ENCODE measurements around the gene DAAM1. TPM values are rescaled to one million over a fixed set of nuclear protein-coding genes. Genes with fewer than 3 reads are reported as not detected.
A peak's percentile ranks its signal among the peaks of the same experiment; 100 is the strongest.

DAAM1 gene
- polyA plus RNA-seq, 1 of the 3 experiments (the other 2 are of a cell fraction) = 5.1 TPM

GRCh38 chr14:59273737-59274136 lies 85.3 kb downstream of the DAAM1 start:
- ChIA-PET POLR2A (no interaction called here), CTCF (no interaction called here)
- H3K36me3 ChIP-seq (replicated peaks in 1 of 2; ENCODE audit: control insufficient read depth in 1 of 2, insufficient read depth in 2 of 2, low read length in 1 of 2) = no peaks in the 10 kb centered on the region
- H4K20me1 ChIP-seq (ENCODE audit: insufficient read depth) = no peaks in the 10 kb centered on the region
- no peak overlapping the region for H3K4me2 ChIP-seq
- no peak overlapping the region for H3K4me3 ChIP-seq (ENCODE audit: low read depth in 2 of 2, low read length in 1 of 2)
- H2AFZ ChIP-seq (ENCODE audit: low read depth) = no peak overlapping the region
- no peaks in the 10 kb centered on the region for H3K79me2 ChIP-seq (ENCODE audit: insufficient read depth)
- 99% methylated on average over 4 of the region's 4 CpGs for WGBS (ENCODE audit: low lambda C conversion rate)
- DNase-seq = no peak
- H3K27me3 ChIP-seq (ENCODE audit: insufficient read depth) = no peaks in the 10 kb centered on the region
- no peaks in the 10 kb centered on the region for H3K9me3 ChIP-seq
- TF ChIP-seq RFX5 (IDR thresholded peaks at IDR 0.05; ENCODE audit: low read length) = no peak
- no peak for TF ChIP-seq RCOR1 (IDR thresholded peaks at IDR 0.05; ENCODE audit: low read length)
- TF ChIP-seq SMC3 (IDR thresholded peaks at IDR 0.05; ENCODE audit: low read depth, low read length) = no peak
- TF ChIP-seq EZH2phosphoT487 (IDR thresholded peaks at IDR 0.05; ENCODE audit: borderline replicate concordance, low read depth) = no peak
- no peak for TF ChIP-seq MAX (IDR thresholded peaks at IDR 0.05; ENCODE audit: low read depth)
- no peak for TF ChIP-seq MEF2A (IDR thresholded peaks at IDR 0.05; ENCODE audit: borderline replicate concordance, low read depth)
- TF ChIP-seq RAD21 (IDR thresholded peaks at IDR 0.05; ENCODE audit: low read length) = no peak
- no peak for TF ChIP-seq USF2 (IDR thresholded peaks at IDR 0.05; ENCODE audit: borderline replicate concordance, low read depth, low read length)
- no peak for TF ChIP-seq CTCF (IDR thresholded peaks at IDR 0.05)
- no peak for TF ChIP-seq TAF1 (IDR thresholded peaks at IDR 0.05; ENCODE audit: borderline replicate concordance, low read depth, low read length)
- peaks cover 36% of the 10 kb centered on the region for H3F3A ChIP-seq (replicated peaks; ENCODE audit: insufficient read depth)
- no peaks in the 10 kb centered on the region for H3K9me2 ChIP-seq
- H3K4me1 ChIP-seq (ENCODE audit: control insufficient read depth in 1 of 2, insufficient read depth in 2 of 2, low read depth in 1 of 2, low read length in 1 of 2) = peaks cover 2 to 45% of the 10 kb centered on the region in 2 experiments
- no peak overlapping the region for H3K27ac ChIP-seq (ENCODE audit: low read depth in 2 of 2, low read length in 1 of 2)
- no peak overlapping the region for H3K9ac ChIP-seq

- WGBS (ENCODE audit: low lambda C conversion rate) = 79% methylated on average over 3 of the region's 3 CpGs
- no peaks in the 10 kb centered on the region for H4K20me1 ChIP-seq (ENCODE audit: insufficient read depth)
- no peak overlapping the region for H2AFZ ChIP-seq (ENCODE audit: low read depth)
- CTCF ChIA-PET = interaction anchor here (1.0 kb wide), 1 partner anchor 27 kb away, joined by 3 read pairs; no protein-coding TSS in a partner anchor
- no peak overlapping the region for H3K4me3 ChIP-seq (ENCODE audit: low read depth in 2 of 2, low read length in 1 of 2)
- peak overlapping the region; percentile 4; the same call in 1 of the 2 replicates for H3K9ac ChIP-seq
- H3K4me2 ChIP-seq = no peak overlapping the region
- peak overlapping the region; percentile 62 to 77; a peak in 3 of 4 replicates for H3K27ac ChIP-seq (ENCODE audit: low read depth in 2 of 2, low read length in 1 of 2)
- peaks cover 43% of the 10 kb centered on the region for H3F3A ChIP-seq (replicated peaks; ENCODE audit: insufficient read depth)
- H3K36me3 ChIP-seq (replicated peaks in 1 of 2; ENCODE audit: control insufficient read depth in 1 of 2, insufficient read depth in 2 of 2, low read length in 1 of 2) = no peaks in the 10 kb centered on the region
- POLR2A ChIA-PET = no interaction called here
- peaks cover 2 to 51% of the 10 kb centered on the region in 2 experiments for H3K4me1 ChIP-seq (ENCODE audit: control insufficient read depth in 1 of 2, insufficient read depth in 2 of 2, low read depth in 1 of 2, low read length in 1 of 2)
- H3K9me3 ChIP-seq = no peaks in the 10 kb centered on the region
- H3K79me2 ChIP-seq (ENCODE audit: insufficient read depth) = no peaks in the 10 kb centered on the region
- H3K9me2 ChIP-seq = no peaks in the 10 kb centered on the region
- H3K27me3 ChIP-seq (ENCODE audit: insufficient read depth) = no peaks in the 10 kb centered on the region
- no peak for DNase-seq
- TF ChIP-seq IRF3 (IDR thresholded peaks at IDR 0.05; ENCODE audit: low read depth, low read length) (no peak), MXI1 (IDR thresholded peaks at IDR 0.05; ENCODE audit: low read depth, low read length) (no peak), RXRA (IDR thresholded peaks at IDR 0.05; ENCODE audit: borderline replicate concordance, low read depth) (no peak), CHD2 (IDR thresholded peaks at IDR 0.05; ENCODE audit: low read length, partially characterized antibody) (no peak), YY1 (IDR thresholded peaks at IDR 0.05; ENCODE audit: low read depth) (no peak), PBX3 (IDR thresholded peaks at IDR 0.05) (no peak), TEAD4 (IDR thresholded peaks at IDR 0.05; ENCODE audit: borderline replicate concordance, insufficient read depth) (no peak), CTCF (IDR thresholded peaks at IDR 0.05) (no peak), GATA2 (CRISPR knock-in tag; IDR thresholded peaks at IDR 0.05) (no peak), FOSL2 (IDR thresholded peaks at IDR 0.05; ENCODE audit: borderline replicate concordance, low read depth) (no peak), MEF2A (IDR thresholded peaks at IDR 0.05; ENCODE audit: borderline replicate concordance, low read depth) (no peak), EZH2phosphoT487 (IDR thresholded peaks at IDR 0.05; ENCODE audit: borderline replicate concordance, low read depth) (no peak)
Measured at GRCh38 chr14:59274991-59275391, 86.5 kb downstream of the DAAM1 start.
